GM23248 (cell line): ENCODE results near the gene SSH3.

Experiments
- EZH2 ChIP-seq: fragments of 200-600 bp; sonication (generic); IDR thresholded peaks from 2 replicates; pipeline ENCODE4 v1.6.1; 2018; ENCODE audit warnings: antibody characterized with exemption, mild to moderate bottlenecking; ENCODE audit not compliant: insufficient read depth, poor library complexity, severe bottlenecking
- EZH2phosphoT487 ChIP-seq: fragments of 200-600 bp; sonication (generic); IDR thresholded peaks from 2 replicates; pipeline ENCODE4 v1.6.1; 2018; ENCODE audit warnings: antibody characterized with exemption, moderate library complexity, mild to moderate bottlenecking, low read depth; ENCODE audit not compliant: insufficient read depth

DNA sequence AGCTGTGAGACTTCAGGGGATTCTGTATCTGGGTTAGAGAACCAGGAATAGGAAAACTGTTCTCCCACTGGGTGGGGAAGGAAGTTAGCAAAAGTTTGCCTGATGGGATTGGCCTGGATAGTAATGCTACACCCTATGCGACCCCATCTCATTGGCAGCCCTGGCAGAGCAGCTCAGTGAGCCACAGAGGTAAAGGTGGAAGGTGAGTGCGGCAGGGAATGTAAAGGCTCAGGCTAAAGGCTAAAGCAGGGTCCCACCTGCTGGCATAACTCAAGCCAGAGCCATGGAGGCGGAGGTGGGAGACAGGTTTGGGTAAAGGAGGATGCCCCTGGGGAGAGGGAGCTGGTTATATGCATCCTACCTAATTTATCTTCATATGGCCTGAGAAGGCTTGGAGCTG is 18.7 kb downstream of the SSH3 start:
- TF ChIP-seq EZH2 (no peak), EZH2phosphoT487 (no peak)
